HepG2 (cell line): ENCODE results near the gene EHBP1. TPM values are rescaled to one million over a fixed set of nuclear protein-coding genes. Genes with fewer than 3 reads are reported as not detected.

Experiments
- ATAC-seq: fragments of 200-7000 bp; cut with Tn5 transposase; 3 replicates; pipeline ENCODE4 v1.9.1; 2020; ENCODE audit warnings: mild to moderate bottlenecking, moderate library complexity
- BruUV-seq: library from RNA; stranded (reverse); fragments of 400-500 nt; replicated peaks from 2 replicates; lab custom pipeline; 2021; lab: Mats Ljungman, UMichigan
- CTCF ChIA-PET: fragments of 300-600 bp; formaldehyde crosslinking; extraction: SDS; loops from one replicate; lab custom pipeline; 2021; ENCODE audit warnings: low total read pairs, inconsistent platforms, low intra/inter-chr PET ratio; lab: Yijun Ruan, JAX
- POLR2A ChIA-PET: fragments of 350-600 bp; sonication (Branson Sonifier 250); formaldehyde crosslinking; loops from one replicate; lab custom pipeline; 2020; ENCODE audit warnings: antibody characterized with exemption, inconsistent platforms; lab: Yijun Ruan, JAX
- DNase-seq: peaks from one replicate; pipeline ENCODE4 v3.0.0-alpha.2; 2015; ENCODE audit warnings: low spot score
- FAIRE-seq: peaks from 3 replicates; lab custom pipeline; 2011; peaks lifted over from hg19 to GRCh38; lab: Jason Lieb, UNC
- H2AFZ ChIP-seq: one replicate; pipeline ENCODE4 v1.6.1; 2011; ENCODE audit warnings: low read length, inconsistent platforms
- H3K27ac ChIP-seq: fragments of 300-600 bp; 3 replicates; pipeline ENCODE4 v1.8.0; 2011; ENCODE audit warnings: mixed run types, mild to moderate bottlenecking, mixed read lengths, low read length, inconsistent platforms; ENCODE audit not compliant: insufficient read depth; ENCODE audit errors: extremely low read length
- H3K27me3 ChIP-seq, 2 experiments: fragments of 200-600 bp in 1 of 2; 2 replicates in 1 of 2; 3 replicates in 1 of 2; pipeline versions ENCODE4 v1.6.0 to v1.8.0; 2011; ENCODE audit warnings: low read length in 2 of 2, mild to moderate bottlenecking in 2 of 2, moderate library complexity in 2 of 2, inconsistent platforms in 1 of 2; ENCODE audit not compliant: insufficient read depth in 2 of 2, control insufficient read depth in 1 of 2
- H3K36me3 ChIP-seq, 2 experiments: fragments of 200-600 bp in 1 of 2; replicated peaks in 1 of 2; 2 replicates in 1 of 2; 3 replicates in 1 of 2; pipeline versions ENCODE4 v1.5.1 to v1.8.0; 2011; ENCODE audit warnings: low read length in 2 of 2, inconsistent platforms in 1 of 2; ENCODE audit not compliant: insufficient read depth in 2 of 2, control insufficient read depth in 1 of 2
- H3K4me1 ChIP-seq: 2 replicates; pipeline ENCODE4 v1.5.1; 2012; ENCODE audit warnings: low read length, inconsistent platforms; ENCODE audit not compliant: insufficient read depth
- H3K4me2 ChIP-seq: 2 replicates; pipeline ENCODE4 v1.6.0; 2011; ENCODE audit warnings: low read depth, low read length, inconsistent platforms
- H3K4me3 ChIP-seq, 3 experiments: fragments of 200-600 bp in 1 of 3; sonication (generic), shearing (Covaris generic) in 1 of 3; replicated peaks in 1 of 3; 2 replicates each; pipeline ENCODE4 v1.5.1; 2011 to 2016; ENCODE audit warnings: low read length in 3 of 3, inconsistent platforms in 2 of 3, low read depth in 2 of 3, mild to moderate bottlenecking in 2 of 3, control low read depth in 1 of 3, mixed read lengths in 1 of 3; ENCODE audit not compliant: insufficient read depth in 1 of 3
- H3K79me2 ChIP-seq: one replicate; pipeline ENCODE4 v1.6.1; 2011; ENCODE audit warnings: low read length, inconsistent platforms; ENCODE audit not compliant: insufficient read depth
- H3K9ac ChIP-seq: 2 replicates; pipeline ENCODE4 v1.6.0; 2011; ENCODE audit warnings: mild to moderate bottlenecking, low read depth, low read length, inconsistent platforms; ENCODE audit not compliant: insufficient read depth
- H3K9me3 ChIP-seq: 2 replicates; pipeline ENCODE4 v1.5.1; 2012; ENCODE audit warnings: mild to moderate bottlenecking, low read length
- H4K20me1 ChIP-seq: 2 replicates; pipeline ENCODE4 v1.6.0; 2011; ENCODE audit warnings: inconsistent platforms, mild to moderate bottlenecking, low read length, moderate library complexity; ENCODE audit not compliant: insufficient read depth
- HOXA9 ChIP-seq: sonication (generic); formaldehyde crosslinking; IDR thresholded peaks from 2 replicates; pipeline ENCODE4 v1.8.1; 2022; ENCODE audit warnings: missing genetic modification reagents, mild to moderate bottlenecking, moderate library complexity, borderline replicate concordance
- IRF2 ChIP-seq: IDR thresholded peaks from 2 replicates; pipeline ENCODE4 v1.6.1; 2018; ENCODE audit warnings: missing genetic modification reagents, missing compliant biosample characterization
- KDM2A ChIP-seq: sonication (generic); formaldehyde crosslinking; IDR thresholded peaks from 2 replicates; pipeline ENCODE4 v1.4.0; 2020; ENCODE audit warnings: low read depth, missing genetic modification reagents, borderline replicate concordance
- MAF1 ChIP-seq: sonication (generic); formaldehyde crosslinking; IDR thresholded peaks from 2 replicates; pipeline ENCODE4 v1.5.0; 2020; ENCODE audit warnings: missing genetic modification reagents, borderline replicate concordance
- NFIB ChIP-seq: sonication (generic); formaldehyde crosslinking; IDR thresholded peaks from 2 replicates; pipeline ENCODE4 v1.9.0; 2021; ENCODE audit warnings: missing genetic modification reagents, mild to moderate bottlenecking, borderline replicate concordance
- ZNF235 ChIP-seq: sonication (generic); formaldehyde crosslinking; IDR thresholded peaks from 2 replicates; pipeline ENCODE4 v1.8.1; 2023; ENCODE audit warnings: mild to moderate bottlenecking, missing genetic modification reagents, borderline replicate concordance
- ZNF350 ChIP-seq: sonication (generic); formaldehyde crosslinking; IDR thresholded peaks from 2 replicates; pipeline ENCODE4 v1.4.0; 2020; ENCODE audit warnings: mild to moderate bottlenecking, low read depth, missing genetic modification reagents, borderline replicate concordance
- ZNF543 ChIP-seq: sonication (generic); formaldehyde crosslinking; IDR thresholded peaks from 2 replicates; pipeline ENCODE4 v1.4.0; 2020; ENCODE audit warnings: mild to moderate bottlenecking, missing genetic modification reagents
- ZNF678 ChIP-seq: sonication (generic); formaldehyde crosslinking; IDR thresholded peaks from 2 replicates; pipeline ENCODE4 v1.4.0; 2020; ENCODE audit warnings: mild to moderate bottlenecking, missing genetic modification reagents
- ZNF773 ChIP-seq: sonication (generic); formaldehyde crosslinking; IDR thresholded peaks from 2 replicates; pipeline ENCODE4 v1.4.0; 2020; ENCODE audit warnings: missing genetic modification reagents, borderline replicate concordance
- WGBS: methylation state at CpG from one replicate; pipeline ENCODE4 v1.1.6; 2017; ENCODE audit warnings: low lambda C conversion rate; 5-methylcytosine and 5-hydroxymethylcytosine counted together
- in situ Hi-C: cut with HindIII; loops from 2 replicates; pipeline ENCODE4 v1.10.0; 2017; ENCODE audit warnings: low pct_unique_long_range_greater_than_20kb; ENCODE audit not compliant: extremely low pct_ligation_motif_present
- intact Hi-C: fragments of 100-400 bp; cut with micrococcal nuclease; formaldehyde crosslinking; loops from one replicate; pipeline ENCODE4 v1.10.0; 2022; ENCODE audit not compliant: unreplicated experiment
- polyA plus RNA-seq, 8 experiments: library from polyadenylated mRNA; depleted of rRNA in 3 of 8; stranded (reverse) in 7 of 8; unstranded in 1 of 8; fragments of >200 nt; fragmentation: Illumina TruSeq in 4 of 8; extraction: Trizol in 4 of 8; gene quantifications; 2 replicates each; pipeline versions ENCODE4 v1.2.1 to v1.2.3, GENCODE V29; 2011 to 2016; ENCODE audit warnings: low read depth in 4 of 8, missing spikeins in 1 of 8, mixed read lengths in 1 of 8; ENCODE audit not compliant: insufficient read depth in 1 of 8
- total RNA-seq, 5 experiments: library from RNA; depleted of rRNA; stranded (reverse); fragments of >200 nt; fragmentation: Illumina TruSeq; extraction: Trizol; gene quantifications; 2 replicates each; pipeline ENCODE4 v1.2.3, GENCODE V29; 2016; ENCODE audit warnings: low read depth in 1 of 5
- TF ChIP-seq, protein P1 (sequence below): sonication (generic); formaldehyde crosslinking; IDR thresholded peaks from 2 replicates; pipeline ENCODE4 v1.8.0; 2022; ENCODE audit warnings: mild to moderate bottlenecking, missing genetic modification reagents
- TF ChIP-seq, protein P2 (sequence below): sonication (generic); formaldehyde crosslinking; IDR thresholded peaks from 2 replicates; pipeline ENCODE4 v1.5.0; 2020; ENCODE audit warnings: mild to moderate bottlenecking, missing genetic modification reagents
- TF ChIP-seq, protein P3 (sequence below): sonication (generic); formaldehyde crosslinking; IDR thresholded peaks from 2 replicates; pipeline ENCODE4 v1.4.0; 2020; ENCODE audit warnings: missing genetic modification reagents
- TF ChIP-seq, protein P4 (sequence below): sonication (generic); formaldehyde crosslinking; IDR thresholded peaks from 2 replicates; pipeline ENCODE4 v1.9.0; 2022; ENCODE audit warnings: missing genetic modification reagents, mild to moderate bottlenecking, borderline replicate concordance

EHBP1 gene
- total and polyA plus RNA-seq, 2 of the 13 experiments (the other 11 are each of a cell fraction or from before 2014, with no cell fraction given) = 93.5 to 146 TPM

DNA sequence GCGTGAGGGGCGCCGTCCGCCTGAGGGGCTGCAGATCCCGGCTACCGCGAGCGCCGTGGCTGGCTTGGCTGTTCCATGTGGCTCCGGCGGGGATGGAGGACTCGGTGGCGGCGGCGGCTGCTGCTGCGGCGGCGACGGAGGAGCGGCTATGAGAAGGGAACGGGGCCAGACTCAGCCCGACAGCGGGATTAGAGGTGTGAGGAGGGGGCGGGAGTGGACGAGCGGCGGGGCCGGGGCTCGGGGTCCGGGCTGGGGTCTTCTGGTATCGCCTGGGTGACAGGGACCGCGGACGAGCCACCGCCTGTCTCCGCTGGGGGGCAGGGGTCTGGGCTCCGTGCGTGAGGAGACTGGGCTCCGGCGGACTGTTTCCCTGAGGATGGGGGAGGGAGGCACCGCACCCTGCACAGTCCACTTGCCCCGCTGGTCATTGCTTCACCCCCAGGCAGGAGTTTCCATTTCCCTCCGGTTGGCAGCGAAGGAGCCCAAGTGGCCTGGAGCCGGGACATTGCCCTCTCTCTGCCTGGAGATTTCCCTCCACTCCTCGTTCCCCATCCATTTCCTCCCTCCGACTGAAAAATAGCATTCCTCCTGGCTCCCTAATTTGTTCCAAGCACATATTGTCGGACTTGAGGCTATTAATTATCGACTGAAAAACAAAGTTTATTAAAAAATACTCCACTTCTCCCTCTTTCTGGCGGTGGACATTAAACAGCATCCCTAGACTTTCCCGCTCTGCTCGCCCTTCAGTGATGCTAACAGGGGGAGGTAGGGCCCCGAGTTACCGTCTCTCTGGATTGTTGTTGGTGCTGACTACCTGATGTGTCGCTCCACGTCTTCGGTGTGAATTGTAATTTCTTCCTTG, 577 bp downstream of the EHBP1 start:
- peak; percentile 71 for DNase-seq
- H4K20me1 ChIP-seq = peaks cover 4% of the 10 kb centered on the region
- H3K9me3 ChIP-seq = no peaks in the 10 kb centered on the region
- peak; percentile 70 for ATAC-seq
- peak overlapping the region; percentile 81 for H3K9ac ChIP-seq
- peaks cover 55% of the 10 kb centered on the region for H3K79me2 ChIP-seq
- peak overlapping the region; percentile 70 for H3K27ac ChIP-seq
- intact Hi-C loops (loop anchor here (1.0 to 5.0 kb wide), 6 partner anchors 64 to 249 kb away; no protein-coding TSS in a partner anchor), in situ Hi-C loops (loop anchor here (5.0 kb wide), 2 partner anchors 134 to 249 kb away; no protein-coding TSS in a partner anchor)
- no peak for FAIRE-seq
- H3K4me3 ChIP-seq = peak overlapping the region; percentile 77 to 97 (median 94)
- peak overlapping the region; percentile 95 for H3K4me2 ChIP-seq
- POLR2A ChIA-PET = interaction anchor here (0.6 to 2.6 kb wide), 30 partner anchors 8 to 487 kb away, joined by 3 to 55 read pairs (median 7); no protein-coding TSS in a partner anchor
- no peak overlapping the region for H2AFZ ChIP-seq
- WGBS = under 1% methylated on average over 34 of the region's 57 CpGs
- CTCF ChIA-PET = no interaction called here
- H3K4me1 ChIP-seq = peaks cover 25% of the 10 kb centered on the region
- BruUV-seq = no TSS peak
- H3K36me3 ChIP-seq = peaks cover 1 to 15% of the 10 kb centered on the region in 2 experiments; a peak in 4 of 5 replicates
- no peaks in the 10 kb centered on the region; a peak in 1 of 5 replicates for H3K27me3 ChIP-seq
- no peak for TF ChIP-seq HOXA9 (CRISPR knock-in tag)
- TF ChIP-seq, protein P1, sequence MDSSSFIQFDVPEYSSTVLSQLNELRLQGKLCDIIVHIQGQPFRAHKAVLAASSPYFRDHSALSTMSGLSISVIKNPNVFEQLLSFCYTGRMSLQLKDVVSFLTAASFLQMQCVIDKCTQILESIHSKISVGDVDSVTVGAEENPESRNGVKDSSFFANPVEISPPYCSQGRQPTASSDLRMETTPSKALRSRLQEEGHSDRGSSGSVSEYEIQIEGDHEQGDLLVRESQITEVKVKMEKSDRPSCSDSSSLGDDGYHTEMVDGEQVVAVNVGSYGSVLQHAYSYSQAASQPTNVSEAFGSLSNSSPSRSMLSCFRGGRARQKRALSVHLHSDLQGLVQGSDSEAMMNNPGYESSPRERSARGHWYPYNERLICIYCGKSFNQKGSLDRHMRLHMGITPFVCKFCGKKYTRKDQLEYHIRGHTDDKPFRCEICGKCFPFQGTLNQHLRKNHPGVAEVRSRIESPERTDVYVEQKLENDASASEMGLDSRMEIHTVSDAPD = 0 out of 2 replicates have a peak, but pooled peaks have one; percentile 14
- TF ChIP-seq NFIB (CRISPR knock-in tag) = no peak
- TF ChIP-seq KDM2A (CRISPR knock-in tag) = peak; percentile 71; the same call in 1 of the 2 replicates
- TF ChIP-seq, protein P2, sequence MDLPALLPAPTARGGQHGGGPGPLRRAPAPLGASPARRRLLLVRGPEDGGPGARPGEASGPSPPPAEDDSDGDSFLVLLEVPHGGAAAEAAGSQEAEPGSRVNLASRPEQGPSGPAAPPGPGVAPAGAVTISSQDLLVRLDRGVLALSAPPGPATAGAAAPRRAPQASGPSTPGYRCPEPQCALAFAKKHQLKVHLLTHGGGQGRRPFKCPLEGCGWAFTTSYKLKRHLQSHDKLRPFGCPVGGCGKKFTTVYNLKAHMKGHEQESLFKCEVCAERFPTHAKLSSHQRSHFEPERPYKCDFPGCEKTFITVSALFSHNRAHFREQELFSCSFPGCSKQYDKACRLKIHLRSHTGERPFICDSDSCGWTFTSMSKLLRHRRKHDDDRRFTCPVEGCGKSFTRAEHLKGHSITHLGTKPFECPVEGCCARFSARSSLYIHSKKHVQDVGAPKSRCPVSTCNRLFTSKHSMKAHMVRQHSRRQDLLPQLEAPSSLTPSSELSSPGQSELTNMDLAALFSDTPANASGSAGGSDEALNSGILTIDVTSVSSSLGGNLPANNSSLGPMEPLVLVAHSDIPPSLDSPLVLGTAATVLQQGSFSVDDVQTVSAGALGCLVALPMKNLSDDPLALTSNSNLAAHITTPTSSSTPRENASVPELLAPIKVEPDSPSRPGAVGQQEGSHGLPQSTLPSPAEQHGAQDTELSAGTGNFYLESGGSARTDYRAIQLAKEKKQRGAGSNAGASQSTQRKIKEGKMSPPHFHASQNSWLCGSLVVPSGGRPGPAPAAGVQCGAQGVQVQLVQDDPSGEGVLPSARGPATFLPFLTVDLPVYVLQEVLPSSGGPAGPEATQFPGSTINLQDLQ (CRISPR knock-in tag) = peak; percentile 81; the same call in 1 of the 2 replicates
- peak; percentile 88; the same call in 1 of the 2 replicates for TF ChIP-seq MAF1 (CRISPR knock-in tag)
- TF ChIP-seq, protein P3, sequence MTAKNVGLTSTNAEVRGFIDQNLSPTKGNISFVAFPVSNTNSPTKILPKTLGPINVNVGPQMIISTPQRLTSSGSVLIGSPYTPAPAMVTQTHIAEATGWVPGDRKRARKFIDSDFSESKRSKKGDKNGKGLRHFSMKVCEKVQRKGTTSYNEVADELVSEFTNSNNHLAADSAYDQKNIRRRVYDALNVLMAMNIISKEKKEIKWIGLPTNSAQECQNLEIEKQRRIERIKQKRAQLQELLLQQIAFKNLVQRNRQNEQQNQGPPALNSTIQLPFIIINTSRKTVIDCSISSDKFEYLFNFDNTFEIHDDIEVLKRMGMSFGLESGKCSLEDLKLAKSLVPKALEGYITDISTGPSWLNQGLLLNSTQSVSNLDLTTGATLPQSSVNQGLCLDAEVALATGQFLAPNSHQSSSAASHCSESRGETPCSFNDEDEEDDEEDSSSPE (CRISPR knock-in tag) = 0 out of 2 replicates have a peak, but pooled peaks have one; percentile 30
- TF ChIP-seq, protein P4, sequence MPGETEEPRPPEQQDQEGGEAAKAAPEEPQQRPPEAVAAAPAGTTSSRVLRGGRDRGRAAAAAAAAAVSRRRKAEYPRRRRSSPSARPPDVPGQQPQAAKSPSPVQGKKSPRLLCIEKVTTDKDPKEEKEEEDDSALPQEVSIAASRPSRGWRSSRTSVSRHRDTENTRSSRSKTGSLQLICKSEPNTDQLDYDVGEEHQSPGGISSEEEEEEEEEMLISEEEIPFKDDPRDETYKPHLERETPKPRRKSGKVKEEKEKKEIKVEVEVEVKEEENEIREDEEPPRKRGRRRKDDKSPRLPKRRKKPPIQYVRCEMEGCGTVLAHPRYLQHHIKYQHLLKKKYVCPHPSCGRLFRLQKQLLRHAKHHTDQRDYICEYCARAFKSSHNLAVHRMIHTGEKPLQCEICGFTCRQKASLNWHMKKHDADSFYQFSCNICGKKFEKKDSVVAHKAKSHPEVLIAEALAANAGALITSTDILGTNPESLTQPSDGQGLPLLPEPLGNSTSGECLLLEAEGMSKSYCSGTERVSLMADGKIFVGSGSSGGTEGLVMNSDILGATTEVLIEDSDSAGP = 0 out of 2 replicates have a peak, but pooled peaks have one; percentile 1
- TF ChIP-seq ZNF678 (CRISPR knock-in tag) = peak; percentile 85; the same call in 1 of the 2 replicates
- 0 out of 2 replicates have a peak, but pooled peaks have one; percentile 60 for TF ChIP-seq ZNF543 (CRISPR knock-in tag)
- TF ChIP-seq ZNF350 = no peak; the same call in 1 of the 2 replicates
- no peak for TF ChIP-seq ZNF773 (CRISPR knock-in tag)
- peak; percentile 72; the same call in 1 of the 2 replicates for TF ChIP-seq ZNF235
- peak; percentile 28; the same call in 1 of the 2 replicates for TF ChIP-seq IRF2 (CRISPR knock-in tag)
